Adrenal gland (tissue), 5 donors: ENCODE measurements around the gene ADGRB3.

Experiments
- POLR2A ChIP-seq, 2 donors: fragments of 450-650 bp; IDR thresholded peaks; one replicate each; pipeline ENCODE4 v1.6.1; 2017; ENCODE audit warnings: antibody characterized with exemption in 2 of 2, mild to moderate bottlenecking in 2 of 2, moderate library complexity in 1 of 2
- TF ChIP-seq, protein P1 (sequence below), 6 experiments: fragments of 450-650 bp in 4 of 6; fragments of 200-600 bp in 2 of 6; sonication (generic) in 1 of 6; IDR thresholded peaks; 1 replicate in 5 of 6; 2 replicates in 1 of 6; pipeline versions ENCODE4 v1.5.1 to v1.8.0; 2016 to 2021; ENCODE audit warnings: antibody characterized with exemption in 6 of 6, mild to moderate bottlenecking in 2 of 6, moderate library complexity in 1 of 6
- donor health status: DM: no; HTN: no; CAD: no.

- TF ChIP-seq, protein P1, sequence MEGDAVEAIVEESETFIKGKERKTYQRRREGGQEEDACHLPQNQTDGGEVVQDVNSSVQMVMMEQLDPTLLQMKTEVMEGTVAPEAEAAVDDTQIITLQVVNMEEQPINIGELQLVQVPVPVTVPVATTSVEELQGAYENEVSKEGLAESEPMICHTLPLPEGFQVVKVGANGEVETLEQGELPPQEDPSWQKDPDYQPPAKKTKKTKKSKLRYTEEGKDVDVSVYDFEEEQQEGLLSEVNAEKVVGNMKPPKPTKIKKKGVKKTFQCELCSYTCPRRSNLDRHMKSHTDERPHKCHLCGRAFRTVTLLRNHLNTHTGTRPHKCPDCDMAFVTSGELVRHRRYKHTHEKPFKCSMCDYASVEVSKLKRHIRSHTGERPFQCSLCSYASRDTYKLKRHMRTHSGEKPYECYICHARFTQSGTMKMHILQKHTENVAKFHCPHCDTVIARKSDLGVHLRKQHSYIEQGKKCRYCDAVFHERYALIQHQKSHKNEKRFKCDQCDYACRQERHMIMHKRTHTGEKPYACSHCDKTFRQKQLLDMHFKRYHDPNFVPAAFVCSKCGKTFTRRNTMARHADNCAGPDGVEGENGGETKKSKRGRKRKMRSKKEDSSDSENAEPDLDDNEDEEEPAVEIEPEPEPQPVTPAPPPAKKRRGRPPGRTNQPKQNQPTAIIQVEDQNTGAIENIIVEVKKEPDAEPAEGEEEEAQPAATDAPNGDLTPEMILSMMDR (IDR thresholded peaks at IDR 0.05), result no peak
- no peak for TF ChIP-seq POLR2A (IDR thresholded peaks at IDR 0.05)
Observed at GRCh38 chr6:68709091-68709490, 74.0 kb downstream of the ADGRB3 start.
